ENCODE results near the gene COX10.

The COX10 gene

DNA sequence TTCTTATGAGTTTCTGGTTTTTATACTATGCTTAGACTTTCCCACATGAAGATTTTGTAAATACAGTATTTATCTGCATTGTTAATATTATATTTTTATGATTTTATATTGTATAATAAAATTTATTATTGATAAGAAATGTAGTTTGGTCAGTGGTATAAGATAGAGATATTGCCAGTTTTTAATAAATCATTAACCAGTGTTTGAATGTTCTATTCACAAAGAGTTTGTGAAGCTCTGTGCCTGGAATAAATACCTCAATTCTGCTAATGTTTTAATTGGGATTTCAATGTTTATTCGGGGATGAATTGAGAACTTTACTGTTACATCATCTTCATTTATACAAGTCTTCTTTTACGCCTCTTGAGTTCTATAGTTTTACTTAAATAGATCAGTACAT, 16.9 kb downstream of the COX10 start:
- Histone ChIP-seq H3K36me3 (ENCODE audit: low read depth) (no peaks in the 10 kb centered on the region), H3K27me3 (ENCODE audit: insufficient read depth, poor library complexity, severe bottlenecking) (no peaks in the 10 kb centered on the region), H3K4me3 (ENCODE audit: severe bottlenecking) (no peak overlapping the region), H3K9me3 (ENCODE audit: severe bottlenecking) (no peaks in the 10 kb centered on the region), H3K4me1 (ENCODE audit: insufficient read depth, poor library complexity, severe bottlenecking) (peaks cover under 1% of the 10 kb centered on the region), H3K27ac (ENCODE audit: poor library complexity, severe bottlenecking) (no peak overlapping the region)
- ATAC-seq (ENCODE audit: low read depth) (no peak), DNase-seq (ENCODE audit: low spot score) (no peak)
- TF ChIP-seq, protein P1, sequence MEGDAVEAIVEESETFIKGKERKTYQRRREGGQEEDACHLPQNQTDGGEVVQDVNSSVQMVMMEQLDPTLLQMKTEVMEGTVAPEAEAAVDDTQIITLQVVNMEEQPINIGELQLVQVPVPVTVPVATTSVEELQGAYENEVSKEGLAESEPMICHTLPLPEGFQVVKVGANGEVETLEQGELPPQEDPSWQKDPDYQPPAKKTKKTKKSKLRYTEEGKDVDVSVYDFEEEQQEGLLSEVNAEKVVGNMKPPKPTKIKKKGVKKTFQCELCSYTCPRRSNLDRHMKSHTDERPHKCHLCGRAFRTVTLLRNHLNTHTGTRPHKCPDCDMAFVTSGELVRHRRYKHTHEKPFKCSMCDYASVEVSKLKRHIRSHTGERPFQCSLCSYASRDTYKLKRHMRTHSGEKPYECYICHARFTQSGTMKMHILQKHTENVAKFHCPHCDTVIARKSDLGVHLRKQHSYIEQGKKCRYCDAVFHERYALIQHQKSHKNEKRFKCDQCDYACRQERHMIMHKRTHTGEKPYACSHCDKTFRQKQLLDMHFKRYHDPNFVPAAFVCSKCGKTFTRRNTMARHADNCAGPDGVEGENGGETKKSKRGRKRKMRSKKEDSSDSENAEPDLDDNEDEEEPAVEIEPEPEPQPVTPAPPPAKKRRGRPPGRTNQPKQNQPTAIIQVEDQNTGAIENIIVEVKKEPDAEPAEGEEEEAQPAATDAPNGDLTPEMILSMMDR (IDR thresholded peaks at IDR 0.05; ENCODE audit: poor library complexity, severe bottlenecking) = no peak

DNA sequence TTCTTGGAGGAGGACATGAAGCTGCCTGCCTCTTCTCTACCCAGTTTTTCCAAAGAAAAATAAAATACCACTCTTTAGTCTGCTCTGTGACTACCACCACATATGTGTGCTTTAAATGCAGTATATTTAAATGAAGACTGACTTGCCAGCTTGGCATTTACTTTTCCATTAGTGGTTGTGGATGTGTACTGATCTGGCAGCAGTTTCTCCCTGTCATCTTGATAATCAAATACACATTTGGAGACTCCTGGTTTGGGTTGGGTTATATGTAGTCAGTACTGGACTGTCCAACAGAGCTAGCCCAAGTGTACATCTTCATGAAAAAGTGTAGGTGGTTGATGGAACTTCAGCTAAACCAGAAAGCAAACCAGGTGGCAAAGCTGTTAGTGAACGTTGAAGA, 19.9 kb downstream of the COX10 start:
- DNase-seq (ENCODE audit: low spot score) = no peak
- no peak for ATAC-seq (ENCODE audit: low read depth)
- no peak overlapping the region for H3K27ac ChIP-seq (ENCODE audit: poor library complexity, severe bottlenecking)
- TF ChIP-seq, protein P1 (IDR thresholded peaks at IDR 0.05; ENCODE audit: poor library complexity, severe bottlenecking) = no peak
- no peak overlapping the region for H3K4me3 ChIP-seq (ENCODE audit: severe bottlenecking)
- H3K36me3 ChIP-seq (ENCODE audit: low read depth) = no peaks in the 10 kb centered on the region
- no peaks in the 10 kb centered on the region for H3K27me3 ChIP-seq (ENCODE audit: insufficient read depth, poor library complexity, severe bottlenecking)
- H3K9me3 ChIP-seq (ENCODE audit: severe bottlenecking) = no peaks in the 10 kb centered on the region
- peaks cover 6% of the 10 kb centered on the region for H3K4me1 ChIP-seq (ENCODE audit: insufficient read depth, poor library complexity, severe bottlenecking)

DNA sequence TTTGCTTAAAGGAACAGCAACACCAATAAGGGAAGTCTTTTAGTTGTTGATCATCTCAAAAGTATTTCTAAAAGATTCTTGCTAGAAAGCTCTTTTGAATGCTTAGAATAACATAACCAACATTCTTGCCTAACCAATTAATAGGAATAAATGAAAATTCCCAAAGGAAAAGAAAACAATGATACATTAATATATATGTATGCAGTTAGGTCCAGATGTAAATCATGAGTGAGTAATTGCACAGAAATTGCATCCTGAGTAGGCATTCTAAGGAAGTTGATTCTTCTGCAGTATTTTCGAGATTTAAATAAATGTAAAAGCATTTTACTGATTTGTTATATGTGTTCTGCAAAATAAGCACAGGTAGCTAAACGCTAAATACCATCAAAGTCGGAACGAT, 22.1 kb downstream of the COX10 start:
- Histone ChIP-seq H3K4me1 (ENCODE audit: insufficient read depth, poor library complexity, severe bottlenecking) (peaks cover 6% of the 10 kb centered on the region), H3K4me3 (ENCODE audit: severe bottlenecking) (no peak overlapping the region), H3K9me3 (ENCODE audit: severe bottlenecking) (no peaks in the 10 kb centered on the region), H3K36me3 (ENCODE audit: low read depth) (no peaks in the 10 kb centered on the region), H3K27ac (ENCODE audit: poor library complexity, severe bottlenecking) (no peak overlapping the region), H3K27me3 (ENCODE audit: insufficient read depth, poor library complexity, severe bottlenecking) (no peaks in the 10 kb centered on the region)
- TF ChIP-seq, protein P1 (IDR thresholded peaks at IDR 0.05; ENCODE audit: poor library complexity, severe bottlenecking) = no peak
- ATAC-seq (ENCODE audit: low read depth) (no peak), DNase-seq (ENCODE audit: low spot score) (no peak)

DNA sequence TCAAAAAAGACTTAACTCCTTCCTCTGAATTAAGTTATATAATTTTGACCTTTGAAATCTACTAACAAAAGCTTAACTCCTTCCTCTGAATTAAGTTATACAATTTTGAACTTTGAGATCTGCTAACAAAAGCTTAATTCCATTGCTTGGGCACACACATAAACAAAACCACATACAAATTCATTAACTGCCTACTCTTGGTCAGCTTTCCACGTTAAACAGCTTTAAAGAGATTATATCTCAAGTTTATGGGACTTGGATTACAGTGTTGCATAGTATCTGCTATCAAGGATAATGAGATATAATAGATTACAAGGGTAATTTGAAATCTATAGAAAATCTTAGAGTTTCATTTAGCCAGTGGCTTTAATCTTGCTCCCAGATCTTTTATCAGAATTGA, 23.5 kb downstream of the COX10 start:
- Histone ChIP-seq H3K4me3 (ENCODE audit: severe bottlenecking) (no peak overlapping the region), H3K27me3 (ENCODE audit: insufficient read depth, poor library complexity, severe bottlenecking) (no peaks in the 10 kb centered on the region), H3K27ac (ENCODE audit: poor library complexity, severe bottlenecking) (no peak overlapping the region), H3K9me3 (ENCODE audit: severe bottlenecking) (no peaks in the 10 kb centered on the region), H3K4me1 (ENCODE audit: insufficient read depth, poor library complexity, severe bottlenecking) (peaks cover 11% of the 10 kb centered on the region), H3K36me3 (ENCODE audit: low read depth) (0 out of 2 replicates have a peak, but pooled peaks cover 3% of the 10 kb centered on the region)
- ATAC-seq (ENCODE audit: low read depth) = no peak
- TF ChIP-seq, protein P1 (IDR thresholded peaks at IDR 0.05; ENCODE audit: poor library complexity, severe bottlenecking) = no peak
- DNase-seq (ENCODE audit: low spot score) = no peak

DNA sequence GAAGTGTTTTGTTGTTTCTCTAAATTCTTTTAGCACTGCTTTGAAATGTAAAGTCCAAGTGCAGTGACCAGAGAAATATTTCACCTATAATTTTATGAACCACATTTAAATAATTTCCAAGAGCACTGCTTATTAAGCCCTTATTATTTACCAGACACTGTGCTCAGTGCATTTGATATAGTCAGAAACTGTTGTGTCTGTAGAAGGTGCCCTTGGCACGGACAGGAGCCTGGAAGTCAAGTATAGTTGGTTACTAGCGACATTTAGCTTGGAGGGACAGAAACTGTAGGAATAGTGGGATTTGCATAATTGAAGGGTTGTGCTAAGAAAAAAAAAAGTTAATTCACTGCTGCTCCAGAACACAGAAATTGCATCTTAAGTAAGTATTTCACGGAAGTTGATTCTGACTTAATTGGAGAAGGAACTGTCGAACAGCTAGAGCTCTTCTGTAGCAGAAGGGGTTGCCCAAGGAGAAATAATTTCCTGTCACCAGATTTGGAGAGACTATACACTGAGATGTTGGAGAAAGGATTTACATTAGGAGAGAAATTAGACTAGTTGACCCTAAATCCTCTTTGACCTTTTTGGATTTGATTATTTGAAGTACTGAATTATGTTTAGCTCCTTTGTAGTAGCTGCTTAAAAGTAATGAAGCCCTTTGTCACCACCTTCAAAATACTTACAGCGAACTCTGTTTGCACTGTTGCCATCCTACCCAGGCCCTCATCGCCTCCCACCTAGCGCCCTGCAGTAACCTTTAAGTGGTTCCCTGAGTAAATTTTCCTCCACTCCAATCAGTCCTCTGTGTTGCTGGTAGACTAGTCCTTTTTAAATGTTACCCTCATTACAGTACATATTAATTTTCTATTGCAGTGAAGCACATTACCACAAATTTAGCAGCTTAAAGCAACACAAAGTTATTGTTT, 25.6 kb downstream of the COX10 start:
- Histone ChIP-seq H3K4me3 (ENCODE audit: severe bottlenecking) (no peak overlapping the region), H3K36me3 (ENCODE audit: low read depth) (0 out of 2 replicates have a peak, but pooled peaks cover 3% of the 10 kb centered on the region), H3K27ac (ENCODE audit: poor library complexity, severe bottlenecking) (no peak overlapping the region), H3K4me1 (ENCODE audit: insufficient read depth, poor library complexity, severe bottlenecking) (peaks cover 20% of the 10 kb centered on the region), H3K9me3 (ENCODE audit: severe bottlenecking) (no peaks in the 10 kb centered on the region), H3K27me3 (ENCODE audit: insufficient read depth, poor library complexity, severe bottlenecking) (no peaks in the 10 kb centered on the region)
- no peak for ATAC-seq (ENCODE audit: low read depth)
- no peak for DNase-seq (ENCODE audit: low spot score)
- TF ChIP-seq, protein P1 (IDR thresholded peaks at IDR 0.05; ENCODE audit: poor library complexity, severe bottlenecking) = no peak

Data from RWPE2 (cell line).